Activated B cell treated with CpG ODN at 0.5 μM for 24 hours (primary cell): ENCODE measurements around the gene MYO7A. TPM values are rescaled to one million over a fixed set of nuclear protein-coding genes. Genes with fewer than 3 reads are reported as not detected.
A peak's percentile ranks its signal among the peaks of the same experiment; 100 is the strongest.

Source experiments
- ATAC-seq: fragments of 200-7000 bp; cut with Tn5 transposase; one replicate; pipeline ENCODE4 v1.10.0; 2021; ENCODE audit warnings: low read depth, mild to moderate bottlenecking, moderate library complexity
- CTCF ChIA-PET: fragments of 350-600 bp; sonication (Branson Sonifier 250); formaldehyde crosslinking; loops from one replicate; lab custom pipeline; 2021; ENCODE audit warnings: antibody characterized with exemption; lab: Charles Lee
- POLR2A ChIA-PET: fragments of 350-600 bp; sonication (Branson Sonifier 250); formaldehyde crosslinking; loops from one replicate; lab custom pipeline; 2021; ENCODE audit warnings: antibody characterized with exemption; lab: Charles Lee
- DNase-seq: peaks from one replicate; pipeline ENCODE4 v3.0.0; 2022
- H3K27ac Mint-ChIP-seq: one replicate; pipeline ENCODE4 v1.8.0; 2020; ENCODE audit warnings: mixed read lengths
- H3K27me3 Mint-ChIP-seq: one replicate; pipeline ENCODE4 v1.8.0; 2021; ENCODE audit warnings: mixed read lengths
- H3K36me3 Mint-ChIP-seq: one replicate; pipeline ENCODE4 v1.8.0; 2021; ENCODE audit warnings: low read depth, mixed read lengths
- H3K4me1 Mint-ChIP-seq: one replicate; pipeline ENCODE4 v1.8.0; 2021; ENCODE audit warnings: mixed read lengths
- H3K4me3 Mint-ChIP-seq: one replicate; pipeline ENCODE4 v1.8.0; 2020; ENCODE audit warnings: mild to moderate bottlenecking, mixed read lengths
- H3K9me3 Mint-ChIP-seq: one replicate; pipeline ENCODE4 v1.8.0; 2020; ENCODE audit warnings: mixed read lengths
- intact Hi-C: fragments of 100-400 bp; cut with micrococcal nuclease; formaldehyde crosslinking; loops from one replicate; pipeline ENCODE4 v1.15.1; 2024
- total RNA-seq: library from RNA; stranded (reverse); gene quantifications from 2 replicates; pipeline ENCODE4 v1.2.3, GENCODE V29; 2022
- TF ChIP-seq, protein P1 (sequence below): fragments of 200-600 bp; IDR thresholded peaks from one replicate; pipeline ENCODE4 v1.8.0; 2022; ENCODE audit warnings: antibody characterized with exemption, mild to moderate bottlenecking

Gene MYO7A
- total RNA-seq, 1 donor from 2014 or later, result 5.4 TPM

- no peak for ATAC-seq
- TF ChIP-seq, protein P1, sequence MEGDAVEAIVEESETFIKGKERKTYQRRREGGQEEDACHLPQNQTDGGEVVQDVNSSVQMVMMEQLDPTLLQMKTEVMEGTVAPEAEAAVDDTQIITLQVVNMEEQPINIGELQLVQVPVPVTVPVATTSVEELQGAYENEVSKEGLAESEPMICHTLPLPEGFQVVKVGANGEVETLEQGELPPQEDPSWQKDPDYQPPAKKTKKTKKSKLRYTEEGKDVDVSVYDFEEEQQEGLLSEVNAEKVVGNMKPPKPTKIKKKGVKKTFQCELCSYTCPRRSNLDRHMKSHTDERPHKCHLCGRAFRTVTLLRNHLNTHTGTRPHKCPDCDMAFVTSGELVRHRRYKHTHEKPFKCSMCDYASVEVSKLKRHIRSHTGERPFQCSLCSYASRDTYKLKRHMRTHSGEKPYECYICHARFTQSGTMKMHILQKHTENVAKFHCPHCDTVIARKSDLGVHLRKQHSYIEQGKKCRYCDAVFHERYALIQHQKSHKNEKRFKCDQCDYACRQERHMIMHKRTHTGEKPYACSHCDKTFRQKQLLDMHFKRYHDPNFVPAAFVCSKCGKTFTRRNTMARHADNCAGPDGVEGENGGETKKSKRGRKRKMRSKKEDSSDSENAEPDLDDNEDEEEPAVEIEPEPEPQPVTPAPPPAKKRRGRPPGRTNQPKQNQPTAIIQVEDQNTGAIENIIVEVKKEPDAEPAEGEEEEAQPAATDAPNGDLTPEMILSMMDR, result no peak
- Mint-ChIP-seq H3K4me3 (peak overlapping the region; percentile 57), H3K27ac (no peak overlapping the region), H3K36me3 (no peaks in the 10 kb centered on the region), H3K4me1 (peaks cover 19% of the 10 kb centered on the region), H3K27me3 (peaks cover 6% of the 10 kb centered on the region), H3K9me3 (no peaks in the 10 kb centered on the region)
- intact Hi-C loops, result loop anchor here (1.0 kb wide), 3 partner anchors 61 to 492 kb away; no protein-coding TSS in a partner anchor
- no peak for DNase-seq
- ChIA-PET POLR2A (no interaction called here), CTCF (interaction anchor here (0.9 to 2.6 kb wide), 10 partner anchors 9 to 492 kb away, joined by 3 to 28 read pairs (median 4); no protein-coding TSS in a partner anchor)
These were observed 1.2 kb upstream of the MYO7A start for GRCh38 chr11:77126861-77127234.

- Mint-ChIP-seq H3K4me3 (peak overlapping the region; percentile 57), H3K27me3 (peaks cover 6% of the 10 kb centered on the region), H3K4me1 (peaks cover 19% of the 10 kb centered on the region), H3K27ac (no peak overlapping the region), H3K36me3 (no peaks in the 10 kb centered on the region), H3K9me3 (no peaks in the 10 kb centered on the region)
- ATAC-seq (peak; percentile 76), DNase-seq (peak; percentile 57)
- ChIA-PET CTCF (interaction anchor here (0.9 to 2.6 kb wide), 10 partner anchors 8 to 492 kb away, joined by 3 to 28 read pairs (median 4); no protein-coding TSS in a partner anchor), POLR2A (no interaction called here)
- TF ChIP-seq, protein P1, result peak; percentile 24
- intact Hi-C loops, result loop anchor here (1.0 kb wide), 3 partner anchors 61 to 492 kb away; no protein-coding TSS in a partner anchor
These were observed 673 bp upstream of the MYO7A start for GRCh38 chr11:77127235-77127911.

DNA sequence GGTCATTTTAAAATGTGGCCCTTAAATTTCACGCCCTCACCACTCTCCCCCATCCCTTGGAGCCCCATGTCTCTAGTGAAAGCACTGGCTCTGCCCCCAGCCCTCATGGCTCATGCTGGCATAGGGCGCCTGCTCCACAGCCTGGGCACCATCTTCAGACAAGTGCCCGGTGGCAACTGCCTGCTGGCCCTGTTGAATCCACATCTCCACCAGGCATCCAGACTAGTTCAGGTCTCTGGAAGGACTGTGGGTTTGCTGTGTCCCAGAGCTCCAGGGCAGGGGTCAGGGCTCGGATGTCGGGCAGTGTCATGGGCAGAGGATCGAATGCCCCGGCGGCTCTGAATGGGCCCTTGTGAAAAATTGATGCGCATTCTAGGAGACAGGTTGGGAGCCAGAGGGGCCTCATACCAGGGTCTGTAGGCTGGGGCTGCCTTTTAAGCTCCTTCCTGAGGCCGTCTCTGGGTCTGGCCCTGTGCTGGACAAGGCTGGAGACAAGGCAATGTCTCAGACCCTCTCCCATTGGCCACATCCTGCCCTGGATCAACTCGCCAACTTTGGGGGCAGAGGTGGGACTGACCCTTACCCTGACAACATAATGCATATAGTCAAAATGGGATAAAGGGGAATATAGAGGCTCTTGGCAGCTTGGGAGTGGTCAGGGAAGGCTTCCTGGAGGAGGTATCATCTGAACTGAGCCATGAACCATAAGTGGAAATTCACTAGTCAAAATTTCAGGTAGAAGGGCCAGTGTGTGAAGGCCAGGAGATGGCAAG lies 1.2 kb downstream of the MYO7A start:
- no peak overlapping the region for H3K4me3 Mint-ChIP-seq
- H3K36me3 Mint-ChIP-seq, result no peaks in the 10 kb centered on the region
- ChIA-PET POLR2A (no interaction called here), CTCF (interaction anchor here (2.2 kb wide), 1 partner anchor 419 kb away, joined by 5 read pairs; no protein-coding TSS in a partner anchor)
- TF ChIP-seq, protein P1, result no peak
- ATAC-seq, result no peak
- H3K27ac Mint-ChIP-seq, result no peak overlapping the region
- peaks cover 5% of the 10 kb centered on the region for H3K9me3 Mint-ChIP-seq
- DNase-seq, result no peak
- intact Hi-C loops, result no loop called here
- H3K4me1 Mint-ChIP-seq, result peaks cover 19% of the 10 kb centered on the region
- peaks cover 6% of the 10 kb centered on the region for H3K27me3 Mint-ChIP-seq

- intact Hi-C loops, result no loop called here
- peaks cover 19% of the 10 kb centered on the region for H3K4me1 Mint-ChIP-seq
- DNase-seq (no peak), ATAC-seq (no peak)
- H3K27ac Mint-ChIP-seq, result no peak overlapping the region
- no peak overlapping the region for H3K4me3 Mint-ChIP-seq
- peaks cover 6% of the 10 kb centered on the region for H3K27me3 Mint-ChIP-seq
- TF ChIP-seq, protein P1, result no peak
- ChIA-PET POLR2A (no interaction called here), CTCF (interaction anchor here (0.7 to 2.2 kb wide), 3 partner anchors 56 to 423 kb away, joined by 3 to 5 read pairs (median 3); no protein-coding TSS in a partner anchor)
- peaks cover 5% of the 10 kb centered on the region for H3K9me3 Mint-ChIP-seq
- no peaks in the 10 kb centered on the region for H3K36me3 Mint-ChIP-seq
These were observed 2.1 kb downstream of the MYO7A start for GRCh38 chr11:77129842-77130756.
